Stimulated activated CD4-positive, alpha-beta T cell treated with anti-CD3 and anti-CD28 coated beads, Interleukin-15, amount 100 ng/mL, for 24 hours (primary cell): ENCODE results near the gene TPGS2.
A peak's percentile ranks its signal among the peaks of the same experiment; 100 is the strongest.
"Not testable (repeated sequence)": the region's sequence is repeated elsewhere in the genome, so short reads cannot be mapped to it uniquely, and the experiment has no call there.

Experiments used
- DNase-seq: peaks from one replicate; pipeline ENCODE4 v3.0.0-alpha.2; 2020

Gene TPGS2

DNA sequence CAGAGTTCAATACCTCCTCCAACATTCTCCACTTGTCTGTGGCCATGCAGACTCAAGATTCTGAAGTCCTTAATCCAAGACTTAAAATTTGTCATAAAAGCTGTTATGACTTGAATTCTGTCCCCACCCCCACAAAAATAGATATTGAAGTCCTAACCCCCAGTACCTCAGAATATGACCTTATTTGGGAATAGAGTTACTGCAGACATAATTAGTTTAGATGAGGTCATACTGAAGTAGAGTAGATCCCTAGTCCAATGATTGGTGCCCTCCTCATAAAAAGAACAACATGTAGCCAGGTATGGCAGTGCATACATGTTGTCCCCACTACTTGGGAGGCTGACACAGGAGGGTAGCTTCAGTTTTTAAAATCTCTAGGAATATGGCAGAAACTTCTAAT is 9.2 kb downstream of the TPGS2 start:
- no peak for DNase-seq

DNA sequence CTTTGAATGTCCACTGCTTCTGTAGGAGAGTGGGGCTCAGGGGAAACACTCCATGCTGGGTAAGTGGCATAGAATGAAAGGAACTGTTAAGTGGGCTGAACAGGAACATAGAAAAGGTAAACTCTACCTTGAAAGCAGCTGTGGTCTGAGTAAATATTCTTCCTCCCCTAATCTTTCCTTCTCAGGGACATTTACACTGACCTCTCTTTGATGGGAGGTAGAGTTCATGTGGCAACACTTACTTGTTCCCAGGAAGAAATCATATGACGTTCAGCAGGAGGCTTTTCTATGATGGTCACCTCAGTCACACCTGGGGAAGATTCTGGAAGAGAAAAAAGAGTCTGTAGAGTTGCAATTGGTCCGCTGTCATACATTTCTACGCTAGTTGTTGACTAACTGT is 10.2 kb downstream of the TPGS2 start:
- no peak for DNase-seq

DNA sequence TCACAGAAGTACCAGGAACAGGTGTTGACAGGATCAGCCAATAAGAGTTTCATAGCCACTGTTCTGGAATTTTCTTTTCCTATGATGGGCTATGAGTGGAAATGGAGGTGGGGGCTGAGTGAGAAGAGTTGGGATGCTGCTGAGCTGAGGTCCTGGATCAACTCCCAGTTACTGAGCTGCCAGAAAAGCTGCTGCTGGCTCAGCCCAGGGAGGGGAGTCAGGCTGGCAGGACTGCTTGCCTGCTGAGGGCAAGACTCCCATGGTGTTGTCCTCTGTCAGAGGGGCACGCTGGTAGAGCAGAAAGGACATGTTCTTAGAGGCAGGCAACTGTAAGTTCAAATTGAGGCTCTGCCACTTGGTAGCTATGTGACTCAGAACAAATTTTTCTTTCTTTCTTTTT is 11.8 kb downstream of the TPGS2 start:
- no peak for DNase-seq

DNA sequence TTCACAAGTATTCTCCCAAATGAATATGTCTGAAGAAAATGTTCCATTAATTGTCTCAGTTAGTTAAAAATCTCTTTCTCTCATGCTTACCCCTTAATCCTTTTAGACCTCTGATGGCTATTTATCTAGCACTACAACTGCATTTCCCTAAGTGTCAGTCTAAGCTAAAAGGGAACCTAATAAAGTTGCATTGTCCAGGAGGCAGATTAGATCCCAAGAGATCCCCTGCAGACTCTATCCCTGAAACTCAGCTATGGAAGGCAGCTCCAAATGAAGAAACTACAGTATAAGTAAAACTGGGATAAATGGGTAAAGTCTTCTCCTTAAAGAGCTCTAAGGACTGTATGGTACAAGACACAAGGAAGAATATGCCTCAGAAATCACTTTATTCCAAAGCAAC is 12.7 kb downstream of the TPGS2 start:
- not testable (repeated sequence) for DNase-seq

DNA sequence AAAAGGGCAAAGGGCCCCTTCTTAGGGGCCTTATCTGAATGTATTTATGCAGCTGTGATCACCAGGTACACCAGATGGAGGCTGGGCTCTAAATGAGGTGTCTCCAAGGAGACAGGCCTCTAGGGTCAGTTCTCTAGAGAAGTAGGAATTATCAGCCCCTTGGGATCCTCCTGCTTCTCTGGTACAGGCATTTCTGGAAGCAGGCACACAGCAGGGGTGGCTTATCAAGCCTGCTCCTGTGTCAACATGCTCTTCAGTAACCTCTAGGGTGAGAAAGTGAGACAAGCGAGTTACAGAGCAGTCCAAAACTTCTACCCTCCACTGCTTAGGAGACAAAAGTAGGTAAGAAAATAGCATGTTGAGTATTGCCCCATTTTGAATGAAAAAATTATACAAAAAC is 13.8 kb downstream of the TPGS2 start:
- no peak for DNase-seq

DNA sequence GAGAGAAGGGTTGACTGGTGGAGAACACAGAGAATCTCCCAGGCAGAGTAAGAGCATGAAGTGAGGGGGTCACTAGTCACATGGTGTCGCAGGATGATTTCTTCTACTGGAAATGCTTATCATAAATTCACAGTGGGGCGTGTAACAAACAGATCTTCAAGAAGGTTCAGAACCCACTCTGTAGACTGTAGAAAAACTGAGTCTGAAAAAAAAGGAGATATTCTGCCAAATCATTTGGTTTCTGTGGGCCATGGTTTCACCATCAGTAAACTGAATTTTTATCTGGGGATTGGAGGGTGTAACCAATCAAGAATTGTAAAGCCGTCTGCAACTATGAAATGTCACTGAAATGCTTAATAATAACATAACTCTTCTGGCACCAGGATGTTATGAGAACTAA is 15.0 kb downstream of the TPGS2 start:
- no peak for DNase-seq

DNA sequence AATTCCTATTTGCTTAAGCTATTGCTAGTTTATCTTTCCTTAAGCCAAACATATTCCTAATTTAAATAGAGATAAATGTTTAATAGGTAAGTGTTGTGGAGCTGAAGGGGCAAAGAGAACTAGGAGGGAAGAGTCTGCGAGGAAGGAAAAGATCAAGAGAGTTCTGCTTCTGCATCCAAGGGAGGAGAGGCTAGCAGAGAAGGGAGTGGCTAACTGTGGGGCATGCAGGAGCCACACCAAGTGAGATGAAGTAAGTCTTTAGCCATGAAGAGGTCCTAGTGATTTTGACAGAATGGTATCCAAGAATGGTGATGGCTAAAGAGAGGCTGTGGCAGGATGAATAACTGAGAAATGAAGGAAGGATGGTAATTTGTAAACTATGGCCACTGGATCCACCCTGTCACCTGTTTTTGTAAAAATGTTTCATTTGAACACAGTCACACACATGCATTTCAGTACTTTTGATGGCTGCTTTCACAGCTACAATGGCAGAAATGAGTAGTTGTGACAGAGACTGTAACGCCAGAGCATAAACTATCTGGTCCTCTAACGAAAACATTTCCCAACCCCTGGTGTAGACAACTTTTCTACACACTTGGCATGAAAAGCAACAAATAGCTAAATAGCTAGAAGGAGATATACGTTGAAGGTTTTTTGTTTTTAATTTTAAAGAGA is 15.6 kb downstream of the TPGS2 start:
- DNase-seq, result no peak

DNA sequence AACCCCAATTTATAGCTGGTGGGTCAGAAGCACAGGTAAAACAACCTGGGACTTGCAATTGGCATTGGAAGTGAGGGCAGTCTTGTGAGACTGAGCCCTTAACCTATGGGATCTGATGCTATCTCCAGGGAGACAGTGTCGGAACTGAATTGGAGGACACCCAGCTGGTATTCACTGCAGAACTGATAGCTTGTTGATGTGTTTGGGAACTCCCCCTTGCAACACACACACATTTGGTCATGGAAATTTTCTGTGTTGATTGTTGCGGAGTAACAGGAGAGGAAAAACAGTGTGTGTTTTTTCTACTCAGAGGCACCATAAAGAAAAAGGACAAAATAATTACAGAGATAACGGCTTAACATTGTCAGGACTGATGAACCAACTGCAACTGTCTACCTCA is 16.1 kb downstream of the TPGS2 start:
- DNase-seq, result no peak

DNA sequence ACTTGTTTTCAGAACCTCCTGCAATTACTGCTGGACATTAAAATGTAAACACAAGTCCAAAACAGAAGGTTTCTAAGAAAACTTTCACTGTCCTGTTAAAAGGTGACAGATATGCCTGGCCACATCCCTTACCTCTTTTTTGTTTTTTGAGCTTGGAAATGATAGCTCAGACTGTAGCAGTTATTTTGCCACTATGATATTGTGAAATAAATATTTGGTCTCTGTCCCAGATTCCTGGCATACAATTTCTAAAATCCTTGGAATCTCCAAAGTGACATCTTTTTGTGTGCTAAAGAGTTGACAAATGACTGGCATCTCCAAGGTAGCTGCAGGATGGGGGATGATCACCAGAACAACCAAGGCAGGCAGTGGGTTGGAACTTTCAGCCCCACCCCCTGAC is 16.8 kb downstream of the TPGS2 start:
- no peak for DNase-seq

DNA sequence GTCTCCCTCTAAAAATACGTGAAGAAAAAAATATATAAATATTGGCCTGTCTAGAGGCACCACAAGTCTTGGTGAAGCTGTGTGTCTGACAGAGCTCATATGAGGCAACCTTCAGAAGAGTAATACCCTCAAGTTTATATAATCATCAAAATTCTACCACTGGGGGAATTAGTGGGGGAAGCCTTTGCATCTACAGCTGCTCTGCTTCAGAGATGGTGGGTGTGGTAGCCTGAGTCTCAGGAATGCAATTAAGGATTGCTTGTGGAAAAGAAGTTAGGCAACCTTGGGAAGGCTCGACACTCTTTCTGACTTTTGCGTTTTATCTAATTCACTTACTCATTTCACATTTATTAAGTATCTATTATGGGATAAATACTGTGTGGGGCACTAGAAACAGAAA is 17.4 kb downstream of the TPGS2 start:
- DNase-seq, result no peak

DNA sequence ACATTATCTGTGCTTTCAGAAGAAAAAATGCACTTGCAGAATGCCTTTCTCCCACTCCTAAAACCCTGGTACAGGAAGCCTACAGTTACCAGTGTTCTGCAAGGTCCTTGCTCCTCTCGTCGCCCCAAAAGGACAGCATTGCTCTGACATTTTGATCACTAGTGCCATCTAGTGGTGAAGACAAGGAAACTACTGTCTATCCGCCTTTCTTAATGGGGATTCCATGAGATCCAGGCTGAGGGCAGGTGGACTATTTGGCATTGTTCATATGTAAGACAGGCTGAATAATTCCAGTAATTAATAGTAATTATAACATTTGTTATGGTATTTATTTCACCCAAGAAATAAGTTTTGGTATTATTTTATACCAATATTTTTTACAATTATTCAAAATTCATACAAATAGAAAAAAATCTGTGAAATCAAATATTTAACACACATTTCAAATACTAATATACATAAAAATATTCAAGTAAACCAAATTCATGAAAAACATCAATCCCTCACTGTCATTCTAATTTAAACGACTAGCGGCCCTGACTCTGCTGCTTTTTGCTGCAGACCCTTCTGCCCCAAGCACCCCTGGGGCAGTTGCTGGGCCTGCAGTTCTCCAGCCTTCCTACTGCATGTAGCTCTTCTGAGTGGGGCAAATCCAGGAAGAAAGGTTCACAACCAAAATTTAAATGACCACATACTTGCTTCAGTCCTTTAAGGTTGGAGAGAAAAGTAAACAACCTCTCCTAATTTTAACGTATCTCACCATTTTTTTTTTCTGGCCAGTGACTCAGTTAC is 19.0 kb downstream of the TPGS2 start:
- peak; percentile 21 for DNase-seq

DNA sequence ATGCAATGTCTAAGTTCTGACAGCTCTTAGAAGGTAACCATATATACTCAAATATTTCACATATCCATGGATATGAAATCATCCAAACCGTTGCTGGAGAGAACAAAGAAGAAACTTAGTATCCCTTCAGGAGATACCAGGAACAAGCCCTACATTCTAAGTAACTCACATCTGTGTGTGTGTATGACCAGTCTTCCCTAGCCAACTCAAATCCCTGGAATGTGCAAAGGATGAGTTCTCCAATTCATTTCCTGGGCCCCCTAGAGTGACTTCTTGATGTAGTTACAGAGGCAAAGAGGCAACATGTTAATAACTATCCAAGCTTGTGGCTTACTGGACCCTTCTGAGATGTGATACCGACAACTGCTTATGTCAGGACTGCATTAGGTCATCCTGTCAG is 20.1 kb downstream of the TPGS2 start:
- no peak for DNase-seq

DNA sequence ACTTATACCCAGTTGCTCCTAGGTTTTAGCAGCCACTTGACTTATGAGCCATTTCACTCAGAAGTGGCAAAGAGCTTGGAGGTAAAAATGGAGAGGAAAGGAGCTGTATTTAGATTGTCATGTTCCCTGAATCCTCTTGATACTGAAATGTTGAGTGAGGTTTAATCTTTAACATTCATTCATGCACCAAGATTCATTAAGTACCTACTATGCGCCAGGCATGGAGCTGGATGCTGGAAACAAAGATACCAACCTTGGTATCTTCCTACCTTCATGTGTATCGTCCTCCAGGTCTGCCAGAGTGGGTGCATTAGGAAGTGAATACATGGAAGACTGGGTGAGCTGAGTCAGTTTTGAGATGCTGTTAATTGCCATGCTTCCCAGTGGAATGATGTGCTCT is 23.7 kb downstream of the TPGS2 start:
- DNase-seq, result no peak

DNA sequence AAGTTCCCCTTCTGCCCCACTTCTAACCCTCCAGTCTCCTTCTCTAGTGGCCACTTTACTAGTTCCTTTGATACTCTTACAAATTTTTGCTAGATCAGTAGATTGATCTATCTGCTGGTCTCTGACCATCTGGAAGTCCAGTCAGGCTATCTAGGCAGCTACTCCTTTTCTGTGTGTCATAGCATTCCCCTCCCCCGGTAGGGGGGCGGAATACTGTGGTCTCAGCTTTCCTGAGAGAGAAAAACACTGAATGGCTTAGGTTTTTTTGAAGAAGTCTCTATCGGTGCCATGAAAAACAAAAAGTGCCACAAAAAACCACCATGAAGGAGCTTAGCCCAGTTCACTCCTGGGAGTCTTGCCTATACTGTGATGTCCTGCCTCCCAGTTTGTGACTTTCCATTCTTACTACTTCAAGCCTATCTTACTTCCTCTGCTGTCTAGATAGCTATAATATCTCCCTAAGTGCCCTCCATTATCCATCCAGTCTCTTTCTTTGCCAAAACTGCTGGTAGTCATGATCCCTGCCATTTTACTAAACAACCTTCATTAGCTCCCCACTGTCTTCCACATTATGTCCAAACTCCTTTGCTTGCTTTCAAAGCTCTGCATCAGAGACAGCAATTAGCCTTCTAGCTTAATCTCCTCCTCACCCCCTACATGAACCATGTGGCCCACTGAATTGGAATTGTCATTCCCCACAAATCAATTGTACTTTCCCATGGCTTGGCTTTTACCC is 29.9 kb downstream of the TPGS2 start:
- no peak for DNase-seq

DNA sequence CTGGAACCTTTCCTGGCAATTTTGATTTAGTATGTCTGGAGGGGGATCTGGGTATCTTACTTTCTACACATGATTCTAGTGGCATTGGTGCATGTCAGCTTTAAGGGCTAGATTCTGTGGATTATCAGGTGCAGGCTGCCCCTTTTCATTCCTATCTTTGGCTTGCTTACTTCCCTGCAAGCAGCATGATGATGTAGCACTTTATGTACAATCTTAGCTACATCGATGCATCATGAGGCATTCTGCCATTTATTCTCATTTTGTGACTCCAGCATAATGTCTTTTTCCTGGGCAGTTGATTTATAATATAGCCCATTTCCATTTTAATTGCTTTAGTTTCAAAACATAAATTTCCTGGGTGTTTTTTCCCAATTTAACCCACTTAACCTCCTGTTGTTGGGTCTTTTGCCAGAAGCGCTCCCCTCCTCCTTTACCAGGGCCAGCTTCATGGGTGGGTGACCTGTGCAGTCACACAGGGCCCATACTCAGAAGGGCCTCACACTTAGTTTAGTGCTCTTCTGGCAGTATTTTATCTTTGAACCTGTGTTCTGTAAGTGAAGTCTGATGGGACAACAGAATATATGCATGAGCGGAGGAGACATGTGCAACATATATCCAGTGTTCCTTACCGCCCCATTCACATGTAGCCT is 36.0 kb downstream of the TPGS2 start:
- DNase-seq, result no peak

DNA sequence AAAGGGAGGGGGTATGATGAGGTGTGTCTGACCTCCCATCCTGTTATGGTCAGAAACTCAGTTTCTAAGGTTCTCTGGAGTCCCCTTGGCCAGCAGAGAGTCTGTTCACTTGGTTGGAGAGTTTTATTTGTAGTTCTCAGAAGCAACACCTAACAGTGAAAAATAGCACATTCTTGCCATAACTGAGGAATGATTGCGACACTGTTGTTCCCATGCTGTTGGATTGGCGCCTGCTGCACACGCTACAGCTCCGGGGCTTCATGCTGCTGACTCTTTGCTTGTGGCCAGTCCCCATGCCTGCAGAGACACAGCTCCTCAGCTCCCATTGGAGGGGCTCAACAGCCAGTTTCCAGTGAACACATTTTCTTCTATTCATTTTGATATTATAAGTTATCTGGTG is 42.1 kb downstream of the TPGS2 start:
- no peak for DNase-seq

DNA sequence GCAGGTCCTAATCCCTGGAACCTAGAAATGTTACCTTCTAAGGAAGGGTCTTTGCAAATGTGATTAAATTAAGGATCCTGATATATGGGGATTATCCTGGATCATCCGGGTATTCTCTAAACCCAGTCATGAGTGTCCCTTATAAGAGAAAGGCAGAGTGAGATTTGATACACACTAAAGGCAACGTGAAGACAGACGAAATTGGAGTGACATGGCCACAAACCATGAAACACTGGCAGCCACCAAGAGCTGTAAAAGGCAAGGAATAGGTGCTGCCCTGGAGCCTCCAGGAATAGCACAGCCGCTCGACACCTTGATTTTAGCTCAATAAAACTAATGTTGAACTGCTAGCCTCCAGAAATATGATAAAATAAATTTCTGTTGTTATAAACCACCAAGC is 45.0 kb downstream of the TPGS2 start:
- DNase-seq, result no peak

DNA sequence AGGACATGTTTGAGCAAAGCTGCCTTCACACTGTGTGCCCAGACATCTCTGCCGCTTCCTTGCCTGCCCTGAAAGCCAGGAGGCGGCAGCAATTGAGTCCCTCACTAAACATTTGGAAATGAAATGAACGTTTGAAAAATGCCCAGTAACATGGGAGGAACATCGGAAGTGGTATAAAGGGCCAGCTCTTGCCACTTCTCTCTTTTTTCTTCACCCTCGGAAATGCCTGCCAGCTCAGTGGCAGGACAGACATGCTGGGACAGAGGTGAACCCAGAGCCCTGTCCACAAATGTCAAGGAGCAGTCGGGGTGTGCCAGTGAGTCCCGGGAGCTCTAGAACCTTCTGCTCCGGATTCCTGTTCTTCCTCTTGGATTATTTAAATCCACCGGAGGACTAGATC is 46.1 kb downstream of the TPGS2 start:
- DNase-seq, result no peak

DNA sequence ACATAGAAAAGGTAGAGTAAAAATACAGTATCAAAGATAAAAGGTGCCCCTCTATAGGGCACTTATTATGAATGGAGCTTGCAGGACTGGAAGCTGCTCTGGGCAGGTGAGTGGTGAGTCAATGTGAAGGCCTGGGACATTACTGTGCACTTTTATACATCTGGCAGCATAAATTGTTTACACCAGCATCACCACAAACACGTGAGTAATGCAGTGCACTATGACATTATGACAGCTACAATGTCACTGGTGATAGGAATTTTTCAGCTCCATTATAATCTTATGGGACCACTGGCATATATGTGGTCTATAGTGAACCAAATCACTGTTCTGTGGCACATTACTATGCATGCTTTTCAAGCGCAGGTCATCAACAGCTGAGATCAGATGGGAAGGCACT is 48.1 kb downstream of the TPGS2 start:
- DNase-seq, result no peak

DNA sequence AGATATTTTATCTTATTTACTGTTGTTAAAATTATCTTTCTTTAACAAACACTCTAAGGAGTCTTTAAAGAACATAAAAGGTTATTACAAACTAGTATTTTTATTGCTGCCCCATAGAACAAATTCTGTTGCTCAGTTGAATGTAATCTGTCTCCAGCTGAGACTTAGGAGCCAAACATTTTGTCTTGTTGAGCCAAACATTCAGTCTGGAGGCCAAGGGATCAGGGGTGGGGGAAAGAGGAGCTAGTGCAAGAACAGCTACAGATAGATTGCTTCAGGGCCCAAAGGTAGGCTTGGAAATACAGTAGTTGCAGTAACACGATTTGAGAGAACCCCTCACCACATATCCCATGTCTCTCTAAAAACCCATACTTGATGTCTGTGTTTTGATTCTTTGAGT is 51.2 kb downstream of the TPGS2 start:
- no peak for DNase-seq

DNA sequence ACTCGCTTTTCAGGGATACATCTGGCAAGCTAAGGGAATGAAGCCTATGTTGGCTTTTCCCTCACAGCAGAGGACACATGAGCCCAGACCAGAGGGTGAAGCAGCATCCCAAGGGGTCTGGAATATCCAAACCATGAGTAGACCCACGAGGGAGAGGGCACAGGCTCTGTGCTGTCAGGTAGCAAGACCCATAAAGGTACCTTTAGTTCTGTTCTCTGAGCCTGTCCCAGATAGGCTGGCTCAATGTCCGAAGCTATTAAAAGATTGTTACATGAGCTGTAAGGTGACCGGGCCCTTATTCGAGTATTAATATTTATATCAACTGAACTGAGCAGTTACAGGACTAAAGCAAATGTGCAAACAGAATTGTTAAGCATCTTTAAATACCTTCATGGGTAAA is 52.2 kb downstream of the TPGS2 start:
- no peak for DNase-seq

DNA sequence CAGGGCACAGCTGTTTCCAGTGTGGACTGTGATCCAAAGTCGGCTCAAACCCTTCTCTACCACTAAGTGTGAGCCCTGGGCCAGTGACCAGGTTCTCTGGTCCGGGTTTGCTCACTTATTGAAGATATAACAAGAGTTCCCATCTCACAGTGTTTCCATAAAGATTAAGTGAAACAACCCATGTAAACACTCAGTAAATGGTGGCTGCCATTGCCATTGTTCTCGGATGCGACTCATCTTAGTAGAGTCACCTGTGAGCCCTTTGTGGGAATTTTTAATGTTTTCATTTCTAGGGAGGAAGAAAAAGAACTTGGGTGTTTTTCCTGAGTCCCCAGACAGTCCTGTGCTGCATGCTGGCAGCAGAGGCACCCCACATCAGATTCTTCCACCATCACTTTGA is 53.4 kb downstream of the TPGS2 start:
- no peak for DNase-seq

DNA sequence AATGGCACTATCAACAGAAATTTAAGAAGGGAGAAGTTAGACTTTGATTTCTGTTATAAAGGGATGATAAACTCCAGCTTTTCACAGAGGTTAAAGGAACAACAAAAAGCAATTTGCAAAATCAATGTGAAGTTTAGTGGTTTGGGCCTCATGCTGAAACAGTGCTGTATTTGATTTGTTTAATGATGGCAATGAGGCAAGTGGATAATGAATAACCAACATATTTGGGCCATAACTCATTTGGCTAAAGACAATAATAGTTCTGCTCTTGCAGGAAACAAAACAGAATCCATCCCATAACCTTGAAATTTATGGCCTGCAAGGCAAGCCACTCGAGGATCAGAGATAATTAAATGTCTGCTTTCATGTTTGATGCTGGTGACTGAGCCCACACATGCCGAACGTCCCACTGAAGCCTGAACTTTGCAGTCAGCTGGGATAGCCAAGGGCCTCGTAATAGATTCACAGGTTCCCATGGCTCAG is 56.5 kb downstream of the TPGS2 start:
- no peak for DNase-seq

DNA sequence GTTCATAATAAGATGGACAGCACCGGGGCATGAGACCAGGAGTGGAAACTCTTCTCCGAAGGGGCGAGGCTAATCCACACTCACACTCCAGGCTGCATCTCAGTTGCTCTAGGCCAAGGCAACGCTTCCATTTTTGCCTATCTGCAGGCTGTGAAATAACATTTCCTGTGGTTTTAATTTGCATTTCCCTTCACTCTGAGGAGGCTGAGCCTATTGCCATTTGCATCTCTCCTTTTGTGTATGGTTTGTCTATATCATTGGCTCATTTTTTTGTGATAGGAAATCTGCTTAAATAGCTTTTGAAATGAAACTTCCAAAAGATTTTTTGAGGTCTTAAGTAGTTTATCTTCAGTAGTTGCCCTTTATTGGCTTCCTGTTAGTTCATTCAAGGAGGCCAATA is 57.6 kb downstream of the TPGS2 start:
- DNase-seq, result no peak
